ENCODE results near the gene WNT6. TPM values are rescaled to one million over a fixed set of nuclear protein-coding genes. Genes with fewer than 3 reads are reported as not detected.

The WNT6 gene
- total RNA-seq, 1 experiment from 2014 or later = 1.4 TPM

DNA sequence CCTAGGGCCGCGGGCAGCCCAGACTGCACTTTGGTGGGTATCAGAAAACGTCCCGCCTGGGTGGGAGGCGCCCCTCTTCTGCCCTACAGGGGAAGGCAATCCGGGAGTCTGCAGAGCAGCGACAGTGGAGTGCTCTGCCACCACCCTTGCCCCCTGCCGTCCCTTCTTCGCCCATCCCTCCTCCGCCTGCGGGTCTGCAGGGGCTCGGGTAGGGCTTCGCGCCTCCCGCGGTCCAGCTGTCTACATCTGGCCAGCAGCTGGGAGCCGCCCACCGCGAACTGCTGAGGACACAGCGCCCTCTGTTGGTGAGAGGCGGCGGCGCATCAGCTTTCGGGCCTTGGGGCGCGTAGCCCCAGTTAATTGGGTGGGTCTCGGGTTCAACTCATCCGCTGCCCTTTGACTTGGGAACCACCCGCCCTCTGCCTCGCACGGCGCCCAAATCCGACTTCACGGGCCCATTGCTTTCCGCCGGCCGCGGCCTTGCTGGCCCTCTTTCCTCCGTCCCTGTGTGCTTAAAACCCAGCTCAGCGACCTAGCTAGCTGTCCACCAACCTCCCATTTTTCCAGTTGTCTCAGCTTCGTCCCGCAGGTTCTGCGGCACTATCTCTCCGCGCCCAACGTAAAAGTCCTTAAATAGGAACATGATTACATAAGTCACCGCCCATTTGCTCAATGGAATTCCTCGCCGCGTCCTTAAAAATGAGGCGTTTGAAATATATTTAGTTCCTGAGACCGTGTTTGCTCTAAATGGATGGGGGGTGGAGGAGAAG lies 38.7 kb downstream of the WNT6 start:
- no peaks in the 10 kb centered on the region for H3K9me3 ChIP-seq (ENCODE audit: control insufficient read depth in 1 of 2, insufficient read depth in 1 of 2, low read depth in 1 of 2, low read length in 2 of 2)
- TF ChIP-seq YY1 (IDR thresholded peaks at IDR 0.05; ENCODE audit: extremely low read depth, insufficient replicate concordance, low read depth, low read length) (peak; percentile 51), POLR2AphosphoS5 (IDR thresholded peaks at IDR 0.05; ENCODE audit: low read depth, low read length) (no peak), CEBPB (IDR thresholded peaks at IDR 0.05; ENCODE audit: low read depth) (no peak), ZNF274 (IDR thresholded peaks at IDR 0.05; ENCODE audit: low read depth, low read length) (no peak), RAD21 (IDR thresholded peaks at IDR 0.05; ENCODE audit: low read depth) (no peak), EZH2phosphoT487 (IDR thresholded peaks at IDR 0.05; ENCODE audit: borderline replicate concordance) (no peak), TCF7L2 (IDR thresholded peaks at IDR 0.05; ENCODE audit: borderline replicate concordance, extremely low read depth, insufficient read depth, insufficient read length) (no peak), FOSL1 (IDR thresholded peaks at IDR 0.05; ENCODE audit: low read depth) (no peak), EGR1 (IDR thresholded peaks at IDR 0.05; ENCODE audit: low read depth) (no peak), ZFX (IDR thresholded peaks at IDR 0.05) (no peak), SP1 (IDR thresholded peaks at IDR 0.05; ENCODE audit: low read depth) (no peak), SIN3A (IDR thresholded peaks at IDR 0.05; ENCODE audit: low read depth) (no peak), SRF (IDR thresholded peaks at IDR 0.05; ENCODE audit: low read depth) (no peak), CBX3 (IDR thresholded peaks at IDR 0.05; ENCODE audit: low read depth) (no peak)
- TF ChIP-seq, protein P1, sequence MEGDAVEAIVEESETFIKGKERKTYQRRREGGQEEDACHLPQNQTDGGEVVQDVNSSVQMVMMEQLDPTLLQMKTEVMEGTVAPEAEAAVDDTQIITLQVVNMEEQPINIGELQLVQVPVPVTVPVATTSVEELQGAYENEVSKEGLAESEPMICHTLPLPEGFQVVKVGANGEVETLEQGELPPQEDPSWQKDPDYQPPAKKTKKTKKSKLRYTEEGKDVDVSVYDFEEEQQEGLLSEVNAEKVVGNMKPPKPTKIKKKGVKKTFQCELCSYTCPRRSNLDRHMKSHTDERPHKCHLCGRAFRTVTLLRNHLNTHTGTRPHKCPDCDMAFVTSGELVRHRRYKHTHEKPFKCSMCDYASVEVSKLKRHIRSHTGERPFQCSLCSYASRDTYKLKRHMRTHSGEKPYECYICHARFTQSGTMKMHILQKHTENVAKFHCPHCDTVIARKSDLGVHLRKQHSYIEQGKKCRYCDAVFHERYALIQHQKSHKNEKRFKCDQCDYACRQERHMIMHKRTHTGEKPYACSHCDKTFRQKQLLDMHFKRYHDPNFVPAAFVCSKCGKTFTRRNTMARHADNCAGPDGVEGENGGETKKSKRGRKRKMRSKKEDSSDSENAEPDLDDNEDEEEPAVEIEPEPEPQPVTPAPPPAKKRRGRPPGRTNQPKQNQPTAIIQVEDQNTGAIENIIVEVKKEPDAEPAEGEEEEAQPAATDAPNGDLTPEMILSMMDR (IDR thresholded peaks at IDR 0.05 in 2 of 3, conservative IDR thresholded peaks at IDR 0.05 in 1 of 3; ENCODE audit: borderline replicate concordance in 1 of 3, insufficient read depth in 1 of 3, low read depth in 2 of 3, low read length in 2 of 3) = peak in 2 of 3 experiments; percentile 90 to 94; a peak in 4 of 6 replicates
- TF ChIP-seq, protein P2, sequence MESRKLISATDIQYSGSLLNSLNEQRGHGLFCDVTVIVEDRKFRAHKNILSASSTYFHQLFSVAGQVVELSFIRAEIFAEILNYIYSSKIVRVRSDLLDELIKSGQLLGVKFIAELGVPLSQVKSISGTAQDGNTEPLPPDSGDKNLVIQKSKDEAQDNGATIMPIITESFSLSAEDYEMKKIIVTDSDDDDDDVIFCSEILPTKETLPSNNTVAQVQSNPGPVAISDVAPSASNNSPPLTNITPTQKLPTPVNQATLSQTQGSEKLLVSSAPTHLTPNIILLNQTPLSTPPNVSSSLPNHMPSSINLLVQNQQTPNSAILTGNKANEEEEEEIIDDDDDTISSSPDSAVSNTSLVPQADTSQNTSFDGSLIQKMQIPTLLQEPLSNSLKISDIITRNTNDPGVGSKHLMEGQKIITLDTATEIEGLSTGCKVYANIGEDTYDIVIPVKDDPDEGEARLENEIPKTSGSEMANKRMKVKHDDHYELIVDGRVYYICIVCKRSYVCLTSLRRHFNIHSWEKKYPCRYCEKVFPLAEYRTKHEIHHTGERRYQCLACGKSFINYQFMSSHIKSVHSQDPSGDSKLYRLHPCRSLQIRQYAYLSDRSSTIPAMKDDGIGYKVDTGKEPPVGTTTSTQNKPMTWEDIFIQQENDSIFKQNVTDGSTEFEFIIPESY (IDR thresholded peaks at IDR 0.05; ENCODE audit: extremely low read depth, insufficient replicate concordance, low read length) = no peak
- TF ChIP-seq, protein P3, sequence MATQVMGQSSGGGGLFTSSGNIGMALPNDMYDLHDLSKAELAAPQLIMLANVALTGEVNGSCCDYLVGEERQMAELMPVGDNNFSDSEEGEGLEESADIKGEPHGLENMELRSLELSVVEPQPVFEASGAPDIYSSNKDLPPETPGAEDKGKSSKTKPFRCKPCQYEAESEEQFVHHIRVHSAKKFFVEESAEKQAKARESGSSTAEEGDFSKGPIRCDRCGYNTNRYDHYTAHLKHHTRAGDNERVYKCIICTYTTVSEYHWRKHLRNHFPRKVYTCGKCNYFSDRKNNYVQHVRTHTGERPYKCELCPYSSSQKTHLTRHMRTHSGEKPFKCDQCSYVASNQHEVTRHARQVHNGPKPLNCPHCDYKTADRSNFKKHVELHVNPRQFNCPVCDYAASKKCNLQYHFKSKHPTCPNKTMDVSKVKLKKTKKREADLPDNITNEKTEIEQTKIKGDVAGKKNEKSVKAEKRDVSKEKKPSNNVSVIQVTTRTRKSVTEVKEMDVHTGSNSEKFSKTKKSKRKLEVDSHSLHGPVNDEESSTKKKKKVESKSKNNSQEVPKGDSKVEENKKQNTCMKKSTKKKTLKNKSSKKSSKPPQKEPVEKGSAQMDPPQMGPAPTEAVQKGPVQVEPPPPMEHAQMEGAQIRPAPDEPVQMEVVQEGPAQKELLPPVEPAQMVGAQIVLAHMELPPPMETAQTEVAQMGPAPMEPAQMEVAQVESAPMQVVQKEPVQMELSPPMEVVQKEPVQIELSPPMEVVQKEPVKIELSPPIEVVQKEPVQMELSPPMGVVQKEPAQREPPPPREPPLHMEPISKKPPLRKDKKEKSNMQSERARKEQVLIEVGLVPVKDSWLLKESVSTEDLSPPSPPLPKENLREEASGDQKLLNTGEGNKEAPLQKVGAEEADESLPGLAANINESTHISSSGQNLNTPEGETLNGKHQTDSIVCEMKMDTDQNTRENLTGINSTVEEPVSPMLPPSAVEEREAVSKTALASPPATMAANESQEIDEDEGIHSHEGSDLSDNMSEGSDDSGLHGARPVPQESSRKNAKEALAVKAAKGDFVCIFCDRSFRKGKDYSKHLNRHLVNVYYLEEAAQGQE (IDR thresholded peaks at IDR 0.05; ENCODE audit: low read depth) = no peak
- H3K9ac ChIP-seq (ENCODE audit: low read length) = peak overlapping the region; percentile 32; the same call in 1 of the 2 replicates
- RAD21 ChIA-PET (ENCODE audit: low non-redundant PET in 1 of 2, low total read pairs in 2 of 2, uncharacterized antibody in 2 of 2, unreplicated experiment in 2 of 2) = interaction anchor here (0.6 to 2.8 kb wide), 5 partner anchors 21 to 248 kb away, joined by 3 to 48 read pairs (median 5); no protein-coding TSS in a partner anchor
- DNase-seq (ENCODE audit: low read depth, low spot score) (no peak), ATAC-seq (peak; percentile 53)
- H4K20me1 ChIP-seq (ENCODE audit: insufficient read depth) = no peaks in the 10 kb centered on the region
- no peak overlapping the region for H3K27ac ChIP-seq (ENCODE audit: low read depth, low read length)
- no peaks in the 10 kb centered on the region; the same call in 1 of the 2 replicates for H3K79me2 ChIP-seq (ENCODE audit: insufficient read depth, low read length)
- H3K4me1 ChIP-seq (ENCODE audit: control insufficient read depth in 1 of 2, insufficient read depth in 2 of 2, low read length in 2 of 2) = peaks cover 51 to 62% of the 10 kb centered on the region in 2 experiments
- H3K4me3 ChIP-seq (replicated peaks in 1 of 2; ENCODE audit: low read depth in 1 of 2, low read length in 2 of 2) = peak overlapping the region; percentile 42 to 76
- no peaks in the 10 kb centered on the region for H3K9me2 ChIP-seq (ENCODE audit: insufficient read depth)
- intact Hi-C loops (cut with micrococcal nuclease) = loop anchor here (1.0 kb wide), 2 partner anchors 22 to 45 kb away; no protein-coding TSS in a partner anchor
- CTCF ChIA-PET = interaction anchor here (0.8 to 10.3 kb wide), 23 partner anchors 10 to 348 kb away, joined by 3 to 278 read pairs (median 4); partner anchors contain the start of genes CDK5R2, RNF25, STK36 and TTLL4
- H3K4me2 ChIP-seq (ENCODE audit: low read length) = peak overlapping the region; percentile 92
- H2AFZ ChIP-seq (ENCODE audit: low read depth, low read length, poor library complexity, severe bottlenecking) = peak overlapping the region; percentile 99
- POLR2A ChIA-PET = interaction anchor here (0.6 to 1.7 kb wide), 6 partner anchors 8 to 624 kb away, joined by 3 to 6 read pairs (median 4); no protein-coding TSS in a partner anchor
- no peaks in the 10 kb centered on the region for H3K36me3 ChIP-seq (ENCODE audit: control insufficient read depth in 1 of 2, insufficient read depth in 2 of 2, low read length in 2 of 2)
- no TSS peak for BruUV-seq (replicated peaks)
- H3K27me3 ChIP-seq (ENCODE audit: insufficient read depth, low read length) = no peaks in the 10 kb centered on the region

Data from HCT116 (cell line).